NT2/D1 (cell line): ENCODE results near the gene LANCL1.

Experiments used
- SUZ12 ChIP-seq: IDR thresholded peaks from 2 replicates; pipeline ENCODE4 v1.6.1; 2011; ENCODE audit not compliant: insufficient read length, insufficient read depth; ENCODE audit errors: extremely low read depth
- YY1 ChIP-seq: IDR thresholded peaks from 2 replicates; pipeline ENCODE4 v1.6.1; 2011; ENCODE audit not compliant: insufficient read length, insufficient read depth
- ZNF274 ChIP-seq: IDR thresholded peaks from 2 replicates; pipeline ENCODE4 v1.6.1; 2011; ENCODE audit warnings: mild to moderate bottlenecking, low read depth, low read length

- no peak for TF ChIP-seq YY1
- no peak for TF ChIP-seq ZNF274
- TF ChIP-seq SUZ12, result no peak
These were observed 26.6 kb upstream of the LANCL1 start for GRCh38 chr2:210503001-210503623.
